K562 (cell line): ENCODE data around the gene OR10G4. TPM values are rescaled to one million over a fixed set of nuclear protein-coding genes. Genes with fewer than 3 reads are reported as not detected.

ENCODE experiments used
- ATAC-seq: fragments of 200-7000 bp; cut with Tn5 transposase; 3 replicates; pipeline ENCODE4 v1.9.1; 2020; ENCODE audit warnings: moderate library complexity
- BruUV-seq: library from RNA; stranded (reverse); fragments of 400-500 nt; replicated peaks from 2 replicates; lab custom pipeline; 2021; lab: Mats Ljungman, UMichigan
- CTCF ChIA-PET: fragments of 300-600 bp; formaldehyde crosslinking; extraction: SDS; loops from one replicate; lab custom pipeline; 2021; ENCODE audit warnings: low intra/inter-chr PET ratio; lab: Yijun Ruan, JAX
- POLR2A ChIA-PET: fragments of 300-600, 350-650 bp; sonication (Branson Sonifier 250); formaldehyde crosslinking; extraction: SDS; loops from one replicate; lab custom pipeline; 2021; ENCODE audit warnings: antibody characterized with exemption, inconsistent platforms; lab: Yijun Ruan, JAX
- DNase-seq, 4 experiments: peaks; one replicate each; pipeline versions ENCODE4 v3.0.0 to v3.0.0-alpha.2; 2011 to 2018; ENCODE audit warnings: low spot score in 3 of 4, mixed read lengths in 3 of 4; ENCODE audit errors: extremely low read depth in 1 of 4
- FAIRE-seq: peaks from 2 replicates; lab custom pipeline; 2011; peaks lifted over from hg19 to GRCh38; lab: Jason Lieb, UNC
- H2AFZ ChIP-seq: 2 replicates; pipeline ENCODE4 v1.6.0; 2011; ENCODE audit warnings: low read depth, low read length, control low read depth, inconsistent platforms
- H3K27ac ChIP-seq: fragments of 200-600 bp; 3 replicates; pipeline ENCODE4 v1.8.0; 2011; ENCODE audit warnings: low read depth, mild to moderate bottlenecking, control low read depth, inconsistent platforms, low read length, moderate library complexity, mixed read lengths; ENCODE audit errors: extremely low read depth
- H3K27me3 ChIP-seq, 2 experiments: fragments of 300-600 bp in 1 of 2; 2 replicates in 1 of 2; 3 replicates in 1 of 2; pipeline versions ENCODE4 v1.6.0 to v1.8.0; 2011; ENCODE audit warnings: inconsistent platforms in 2 of 2, low read length in 2 of 2, mild to moderate bottlenecking in 1 of 2, mixed read lengths in 1 of 2, moderate library complexity in 1 of 2; ENCODE audit not compliant: control insufficient read depth in 2 of 2, insufficient read depth in 2 of 2
- H3K36me3 ChIP-seq: fragments of 300-600 bp; 3 replicates; pipeline ENCODE4 v1.8.0; 2011; ENCODE audit warnings: mild to moderate bottlenecking, low read length, inconsistent platforms; ENCODE audit not compliant: control insufficient read depth, insufficient read depth
- H3K4me1 ChIP-seq, 2 experiments: fragments of 200-600 bp in 1 of 2; replicated peaks in 1 of 2; 2 replicates in 1 of 2; 3 replicates in 1 of 2; pipeline versions ENCODE4 v1.5.1 to v1.8.0; 2011; ENCODE audit warnings: inconsistent platforms in 2 of 2, low read length in 2 of 2, mild to moderate bottlenecking in 1 of 2, mixed read lengths in 1 of 2, moderate library complexity in 1 of 2; ENCODE audit not compliant: control insufficient read depth in 2 of 2, insufficient read depth in 2 of 2
- H3K4me2 ChIP-seq: 2 replicates; pipeline ENCODE4 v1.6.1; 2011; ENCODE audit warnings: low read length, control low read depth, inconsistent platforms, mixed read lengths; ENCODE audit not compliant: insufficient read depth
- H3K4me3 ChIP-seq: fragments of 200-600 bp; sonication (generic), shearing (Covaris generic); 2 replicates; pipeline ENCODE4 v1.5.1; 2016; ENCODE audit warnings: control low read depth, inconsistent platforms
- H3K79me2 ChIP-seq: fragments of 200-600 bp; 3 replicates; pipeline ENCODE4 v1.8.0; 2011; ENCODE audit warnings: low read length, inconsistent platforms; ENCODE audit not compliant: control insufficient read depth, insufficient read depth
- H3K9ac ChIP-seq, 2 experiments: 2 replicates each; pipeline versions ENCODE4 v1.6.0 to v1.6.1; 2011; ENCODE audit warnings: low read depth in 2 of 2, low read length in 2 of 2, control low read depth in 1 of 2, inconsistent platforms in 1 of 2, mild to moderate bottlenecking in 1 of 2, mixed read lengths in 1 of 2; ENCODE audit not compliant: insufficient read depth in 1 of 2
- H3K9me1 ChIP-seq: one replicate; pipeline ENCODE4 v1.6.0; 2011; ENCODE audit warnings: inconsistent platforms, mild to moderate bottlenecking, low read length, moderate library complexity; ENCODE audit not compliant: control insufficient read depth, insufficient read depth
- H3K9me3 ChIP-seq: replicated peaks from 2 replicates; pipeline ENCODE4 v1.5.1; 2011; ENCODE audit warnings: low read depth, low read length, inconsistent platforms; ENCODE audit not compliant: control insufficient read depth, insufficient read depth
- H4K20me1 ChIP-seq: replicated peaks from 2 replicates; pipeline ENCODE4 v1.6.1; 2011; ENCODE audit warnings: low read length, inconsistent platforms, mixed read lengths; ENCODE audit not compliant: control insufficient read depth, insufficient read depth
- CTCFL ChIP-seq: IDR thresholded peaks from 2 replicates; pipeline ENCODE4 v1.6.1; 2011; ENCODE audit warnings: borderline replicate concordance, low read depth, mild to moderate bottlenecking, moderate library complexity, low read length; ENCODE audit not compliant: insufficient read depth, poor library complexity, severe bottlenecking
- FOSL1 ChIP-seq: fragments of 200-800 bp; sonication (Bioruptor generic); conservative IDR thresholded peaks from 2 replicates; pipeline ENCODE4 v1.6.1; 2016; ENCODE audit warnings: missing genetic modification characterization, missing compliant biosample characterization
- WGBS: fragments of 100-300 bp; shearing (Covaris generic); methylation state at CpG from one replicate; pipeline ENCODE4 v1.1.6; 2016; ENCODE audit warnings: low coverage, mixed read lengths; ENCODE audit not compliant: insufficient coverage; ENCODE audit errors: missing lambda C conversion rate; 5-methylcytosine and 5-hydroxymethylcytosine counted together
- in situ Hi-C: fragments of 300-500 bp; cut with MboI; formaldehyde crosslinking; loops from 4 replicates; pipeline ENCODE4 v1.15.0; 2018; ENCODE audit warnings: inconsistent platforms, mixed read lengths
- intact Hi-C: fragments of 100-400 bp; cut with micrococcal nuclease; formaldehyde crosslinking; loops from 2 replicates; pipeline ENCODE4 v1.14.2; 2022
- polyA plus RNA-seq, 8 experiments: library from polyadenylated mRNA; depleted of rRNA in 4 of 8; stranded (reverse) in 5 of 8; unstranded in 3 of 8; fragments of >200 nt; fragmentation: Nextera tagmentation in 2 of 8; fragmentation: Illumina TruSeq in 1 of 8; extraction: Ambion mirVana in 2 of 8; extraction: Trizol in 1 of 8; gene quantifications; 2 replicates each; pipeline versions ENCODE4 v1.2.1 to v1.2.3, GENCODE V29; 2011 to 2014; ENCODE audit warnings: inconsistent platforms in 1 of 8, missing spikeins in 1 of 8
- total RNA-seq, 7 experiments: library from RNA; depleted of rRNA in 6 of 7; stranded (reverse); fragments of >200 nt in 6 of 7; fragmentation: Illumina TruSeq in 2 of 7; extraction: Trizol in 2 of 7; gene quantifications; 2 replicates each; pipeline versions ENCODE4 v1.2.1 to v1.2.3, GENCODE V29; 2011 to 2021; ENCODE audit warnings: low replicate concordance in 1 of 7

Gene OR10G4
- total and polyA plus RNA-seq, 9 of the 15 experiments (the other 6 are each of a cell fraction or from before 2014, with no cell fraction given) = not detected

DNA sequence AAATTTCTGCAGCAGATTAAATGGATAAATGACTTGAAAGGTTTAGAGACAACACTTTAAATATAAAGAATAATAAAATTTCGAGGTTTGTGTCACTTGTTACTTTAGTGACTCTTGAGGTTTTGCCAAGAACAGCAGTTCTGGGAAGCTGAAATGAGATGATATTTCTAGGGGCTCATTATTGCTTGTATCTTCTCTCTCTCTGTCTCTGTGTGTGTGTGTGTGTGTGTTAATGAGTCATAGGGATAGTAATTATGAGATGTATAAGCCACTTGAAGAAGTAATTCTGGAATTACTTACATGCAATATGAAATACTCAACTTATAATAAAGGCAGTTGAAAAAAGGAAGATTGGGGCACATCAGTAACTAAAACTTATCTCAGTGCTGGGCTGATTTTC is 38.0 kb downstream of the OR10G4 start:
- no peak for TF ChIP-seq CTCFL
- TF ChIP-seq FOSL1 (tag) = 0 out of 2 replicates have a peak, but pooled peaks have one; percentile 28
- Histone ChIP-seq H3K4me1 (no peaks in the 10 kb centered on the region), H3K79me2 (no peaks in the 10 kb centered on the region), H3K9ac (no peak overlapping the region), H4K20me1 (no peaks in the 10 kb centered on the region), H3K4me3 (no peak overlapping the region), H2AFZ (no peak overlapping the region), H3K27ac (no peak overlapping the region), H3K4me2 (no peak overlapping the region), H3K9me1 (no peaks in the 10 kb centered on the region), H3K36me3 (no peaks in the 10 kb centered on the region), H3K27me3 (peaks cover 4 to 13% of the 10 kb centered on the region in 2 experiments; a peak in 3 of 5 replicates), H3K9me3 (no peaks in the 10 kb centered on the region)
- ATAC-seq (no peak), DNase-seq (no peak), FAIRE-seq (no peak)
- ChIA-PET CTCF (no interaction called here), POLR2A (interaction anchor here (0.7 kb wide), 1 partner anchor 9 kb away, joined by 3 read pairs; the partner anchor contains the start of gene OR10G7)
- no TSS peak for BruUV-seq
- in situ Hi-C loops (loop anchor here (25.0 kb wide), 2 partner anchors 537 to 812 kb away; partner anchors contain the start of gene ROBO3), intact Hi-C loops (no loop called here)
- WGBS = 0% methylated on average over 1 of the region's 1 CpG
